GM18951 (cell line): ENCODE results near the gene RAPSN.

ENCODE experiments used
- POLR2A ChIP-seq: IDR thresholded peaks from 4 replicates; pipeline ENCODE4 v1.6.1; 2011; ENCODE audit warnings: mild to moderate bottlenecking; ENCODE audit not compliant: insufficient read length, insufficient read depth; ENCODE audit errors: extremely low read depth
- in situ Hi-C: fragments of 300-500 bp; cut with MboI; formaldehyde crosslinking; loops from one replicate; pipeline ENCODE4 v1.12.0; 2022; ENCODE audit warnings: low sequenced_read_pairs, mixed read lengths, inconsistent platforms; ENCODE audit not compliant: unreplicated experiment

RAPSN gene

DNA sequence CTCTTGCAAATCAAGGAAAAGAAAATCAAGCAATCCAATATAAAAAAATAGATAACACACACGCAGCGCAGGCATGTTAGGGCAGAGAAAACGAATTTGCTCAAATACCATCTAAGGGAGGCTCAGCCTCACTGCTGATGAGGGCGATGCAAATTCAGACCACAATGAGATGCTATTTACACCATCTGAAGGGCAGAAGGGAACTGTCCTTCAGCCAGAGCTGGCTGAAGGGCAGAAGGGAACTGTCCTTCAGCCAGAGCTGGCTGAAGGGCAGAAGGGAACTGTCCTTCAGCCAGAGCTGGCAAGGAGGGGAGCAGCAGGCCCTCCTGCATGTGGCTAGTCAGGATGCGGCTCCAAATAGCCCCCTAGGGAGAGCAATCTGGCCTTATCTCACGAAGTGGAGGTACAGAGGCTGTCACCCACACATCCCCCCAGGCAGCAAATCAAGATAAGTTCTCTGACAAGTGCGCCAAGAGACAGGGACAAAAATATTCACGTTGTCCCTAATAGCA, 48.1 kb downstream of the RAPSN start:
- TF ChIP-seq POLR2A, result peak; percentile 40
- in situ Hi-C loops, result no loop called here

DNA sequence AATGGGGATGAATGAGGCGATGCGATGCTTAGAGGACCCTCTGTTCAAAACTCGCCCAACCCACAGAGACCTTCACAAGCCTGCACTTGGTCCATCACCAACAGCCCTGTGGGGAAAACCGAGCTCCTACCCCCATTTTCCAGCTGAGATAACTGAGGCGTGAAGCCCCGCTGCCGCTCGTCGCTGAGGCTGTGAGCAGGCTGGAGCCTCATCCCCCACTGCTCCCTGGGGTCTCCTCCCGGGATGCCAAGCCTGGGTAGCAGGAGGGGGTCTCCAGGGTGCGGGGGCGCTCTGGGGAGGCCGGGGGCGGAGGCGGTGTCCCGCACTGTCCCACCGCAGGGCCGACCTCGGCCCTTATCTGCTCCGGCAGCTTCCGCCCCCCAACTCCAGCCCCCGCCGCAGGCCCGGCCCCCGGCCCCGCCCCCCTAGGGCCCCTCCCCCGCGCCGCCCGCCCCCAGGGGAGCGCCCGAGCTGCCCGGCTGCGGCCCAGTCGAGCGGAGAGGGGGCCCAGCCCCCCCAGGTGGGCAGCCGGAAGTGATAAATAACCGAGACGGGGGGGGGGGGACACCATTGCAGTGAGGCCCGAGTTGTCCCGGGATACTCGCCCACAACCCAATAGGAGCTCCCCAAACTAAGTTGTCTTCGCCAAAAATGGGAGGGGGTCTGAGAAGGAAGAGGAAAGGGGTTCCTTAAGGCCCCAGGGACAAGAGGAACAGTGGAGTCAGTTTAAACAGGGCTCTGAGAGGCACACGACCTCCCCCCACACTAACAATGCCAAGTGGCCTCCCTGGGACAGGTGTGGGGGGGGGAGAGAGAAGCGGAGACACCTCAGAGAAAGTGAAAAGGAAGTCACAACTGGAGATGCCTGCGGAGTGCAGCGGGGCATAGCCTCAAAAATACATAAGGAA, 48.8 kb downstream of the RAPSN start:
- in situ Hi-C loops, result no loop called here
- TF ChIP-seq POLR2A, result peak; percentile 61

DNA sequence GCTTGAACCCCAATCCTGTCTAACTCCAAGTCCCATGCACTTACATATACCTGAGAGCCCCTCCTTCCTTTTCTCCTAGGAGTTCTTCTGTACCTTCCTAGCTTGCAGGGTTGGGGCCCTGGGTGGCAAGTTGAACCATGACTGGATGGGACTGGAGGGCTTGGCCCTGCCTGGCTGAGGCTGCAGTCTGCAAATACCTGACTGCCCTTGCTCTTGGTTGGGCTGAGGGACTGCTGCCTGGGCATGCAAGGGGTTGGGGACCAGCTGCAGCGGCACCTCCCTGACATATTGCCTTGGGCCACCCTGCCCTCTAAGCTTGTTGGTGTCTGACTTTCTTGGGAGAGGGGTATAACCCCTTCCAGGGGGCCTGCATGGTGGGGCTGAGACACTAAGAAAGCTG, 50.4 kb downstream of the RAPSN start:
- in situ Hi-C loops, result no loop called here
- TF ChIP-seq POLR2A, result no peak

DNA sequence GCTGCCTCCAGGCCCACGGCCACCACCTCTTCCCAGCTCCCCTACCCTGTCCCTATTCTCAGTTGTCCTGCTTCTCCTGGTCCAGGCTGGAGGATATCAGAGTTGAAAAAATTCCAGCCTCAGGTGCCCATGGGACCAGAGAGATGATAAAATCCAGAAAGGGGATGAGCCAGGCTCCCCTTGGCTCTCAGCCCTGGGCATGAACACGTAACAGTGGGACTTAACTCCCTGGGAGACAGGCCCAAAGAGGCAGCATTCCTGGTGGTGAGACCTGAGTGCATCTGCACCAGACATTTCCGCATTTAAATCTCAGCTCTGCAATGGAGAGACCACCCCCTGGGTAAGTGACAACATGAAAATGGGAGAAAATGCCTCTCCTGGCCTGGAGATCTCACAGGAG, 50.9 kb downstream of the RAPSN start:
- in situ Hi-C loops, result no loop called here

DNA sequence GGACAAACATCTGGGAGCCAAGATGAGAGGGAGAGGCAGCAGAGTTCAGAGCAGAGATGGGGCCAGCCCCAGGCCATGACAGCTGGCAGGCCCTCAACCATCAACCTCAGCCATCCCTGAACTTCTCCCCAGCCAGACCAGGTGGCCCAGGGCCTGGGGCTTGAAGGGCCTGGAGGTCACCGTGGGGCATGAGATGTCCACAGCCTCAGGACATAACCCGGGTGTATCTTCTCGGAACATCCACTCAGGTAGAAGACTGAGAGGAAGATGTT, 53.0 kb downstream of the RAPSN start:
- TF ChIP-seq POLR2A, result no peak

More for the DNA sequence above, 50.9 kb downstream of the RAPSN start:
- TF ChIP-seq POLR2A, result no peak

DNA sequence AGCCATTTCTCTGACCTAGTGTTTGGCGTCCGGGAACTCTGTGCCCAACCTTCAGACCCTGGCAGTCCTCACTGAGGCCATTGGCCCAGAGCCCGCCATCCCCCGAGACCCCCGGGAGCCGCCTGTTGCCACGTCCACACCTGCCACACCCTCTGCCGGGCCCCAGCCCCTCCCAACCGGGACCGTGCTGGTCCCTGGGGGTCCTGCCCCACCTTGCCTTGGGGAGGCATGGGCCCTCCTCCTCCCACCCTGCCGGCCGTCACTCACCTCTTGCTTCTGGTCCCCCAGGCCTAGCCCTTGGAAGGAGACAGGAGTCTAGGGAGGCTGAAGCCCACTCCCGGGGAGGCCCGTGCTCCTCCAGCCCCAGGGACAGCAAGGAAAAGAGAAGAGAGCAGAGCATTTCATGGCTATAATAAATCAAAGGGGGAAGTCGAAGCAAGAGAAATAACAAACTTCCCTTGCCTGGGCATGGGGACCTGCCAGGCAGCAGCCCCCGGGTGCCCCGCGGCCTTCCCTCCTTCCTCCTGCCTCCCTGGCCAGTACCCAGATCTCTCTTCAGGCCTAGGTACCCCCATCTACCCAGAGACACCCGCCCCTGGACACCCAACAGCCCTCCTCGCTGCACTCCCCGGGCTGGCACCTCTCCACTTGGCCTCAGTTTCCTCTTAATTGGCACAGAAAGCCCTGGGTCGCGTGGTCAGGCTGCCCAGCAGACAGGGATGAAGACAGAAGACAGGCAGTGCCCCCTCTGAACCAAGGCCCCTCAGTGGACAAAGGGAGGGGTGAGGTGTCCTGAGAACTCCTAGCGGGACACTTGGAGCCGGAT, 53.5 kb downstream of the RAPSN start:
- in situ Hi-C loops, result no loop called here
- no peak for TF ChIP-seq POLR2A

More for the DNA sequence above, 53.0 kb downstream of the RAPSN start:
- in situ Hi-C loops, result no loop called here

DNA sequence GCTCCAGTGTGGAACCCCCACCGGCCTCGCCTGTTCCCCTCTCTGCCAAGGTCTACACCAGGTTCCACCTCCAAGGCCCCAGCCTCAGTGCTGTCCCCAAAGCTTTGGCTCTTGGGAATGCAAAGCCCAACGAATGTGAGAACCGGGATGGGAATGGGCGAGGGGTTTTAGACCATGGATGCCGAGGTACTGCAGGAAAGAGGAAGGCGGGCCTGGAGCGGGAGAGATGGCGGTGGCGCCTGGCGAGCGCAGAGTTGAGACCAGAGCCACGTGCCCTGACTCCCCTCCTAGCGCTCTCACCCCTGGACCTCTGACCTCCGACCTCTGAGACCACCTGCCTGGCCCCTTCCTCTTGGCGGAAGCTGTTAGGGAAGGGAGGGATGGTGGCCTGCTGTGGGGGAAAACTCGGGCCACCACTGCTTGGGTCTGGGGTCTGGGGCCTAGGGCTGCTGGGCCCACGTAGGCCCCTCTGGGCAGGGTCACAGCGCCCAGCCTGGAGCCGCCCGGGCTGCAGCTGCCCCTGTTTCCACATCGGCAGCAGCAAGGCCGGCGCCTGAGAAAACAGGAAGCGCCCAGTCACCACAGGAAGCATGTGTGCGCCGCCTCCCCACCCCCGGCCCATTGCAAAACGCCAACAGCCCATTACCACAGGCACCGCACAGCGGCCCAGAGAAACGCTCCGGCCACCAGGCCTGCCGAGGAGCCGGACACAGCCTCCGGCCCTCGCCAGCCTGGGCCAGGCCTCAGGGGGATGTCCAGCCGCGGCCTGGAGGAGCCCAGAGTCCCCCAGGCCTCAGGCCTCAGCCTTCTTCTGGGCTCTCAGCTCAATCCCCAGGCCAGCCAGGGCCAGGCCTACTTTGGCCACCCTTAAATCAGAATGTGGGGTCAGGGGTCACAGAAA, 54.4 kb downstream of the RAPSN start:
- peak; percentile 73 for TF ChIP-seq POLR2A

DNA sequence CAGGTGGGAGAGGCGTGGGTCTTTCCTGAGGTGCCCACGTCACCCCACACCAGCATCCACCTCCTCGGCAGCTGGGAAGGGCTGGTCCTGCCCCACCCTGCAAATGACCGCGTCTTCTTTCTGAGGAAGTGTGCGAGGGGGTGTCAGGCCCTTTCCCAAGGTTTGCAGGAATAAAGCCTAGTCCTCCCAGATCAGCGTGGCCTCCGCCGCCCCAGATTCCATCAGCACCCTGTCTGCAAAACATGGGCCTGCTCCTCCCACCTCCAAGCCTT, 55.0 kb downstream of the RAPSN start:
- in situ Hi-C loops, result no loop called here
- no peak for TF ChIP-seq POLR2A

More for the DNA sequence above, 54.4 kb downstream of the RAPSN start:
- in situ Hi-C loops, result no loop called here

DNA sequence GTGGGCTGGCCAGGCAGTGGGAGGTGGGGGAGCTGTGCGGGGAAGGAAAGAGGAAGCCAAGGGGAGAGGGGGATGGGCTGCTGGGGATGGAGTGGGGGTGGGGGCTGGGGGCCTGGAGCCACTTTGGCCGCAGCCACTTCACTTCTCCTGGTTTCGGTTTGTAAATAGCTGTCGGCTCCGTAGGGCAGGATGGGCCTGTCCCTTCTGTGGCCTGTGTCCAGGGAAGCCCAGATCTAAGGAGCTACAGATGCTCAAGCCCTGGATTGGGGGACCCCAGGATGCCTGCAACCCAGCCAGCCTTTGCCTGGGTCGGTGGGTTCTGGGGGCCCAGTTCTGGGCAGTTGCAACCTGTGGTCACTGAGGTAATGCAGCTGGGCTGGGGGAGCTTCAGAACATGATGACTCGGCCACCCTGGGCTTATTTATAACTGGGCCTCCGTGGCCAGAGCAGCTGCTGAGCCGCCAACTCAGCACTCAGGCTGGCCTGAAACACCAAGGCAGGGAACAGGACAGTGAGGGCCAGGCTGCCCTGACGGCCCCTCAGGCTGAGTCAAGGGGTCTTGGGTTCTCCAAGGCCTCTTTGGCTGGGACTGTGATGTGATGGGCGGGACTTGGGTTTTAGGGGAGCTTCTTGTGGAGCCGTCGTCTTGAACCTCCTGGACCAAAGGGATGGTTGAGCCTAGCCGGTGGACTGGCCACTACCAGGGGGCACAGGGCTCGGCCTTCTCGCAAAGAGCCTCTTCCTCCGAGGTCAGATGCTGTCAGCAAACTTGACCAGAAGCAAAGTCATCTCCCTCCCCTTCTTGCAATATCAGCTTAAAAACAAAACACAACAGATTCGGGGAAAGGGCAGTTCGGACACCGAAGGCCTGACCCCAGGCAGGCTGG, 55.5 kb downstream of the RAPSN start:
- in situ Hi-C loops, result no loop called here
- TF ChIP-seq POLR2A, result no peak

DNA sequence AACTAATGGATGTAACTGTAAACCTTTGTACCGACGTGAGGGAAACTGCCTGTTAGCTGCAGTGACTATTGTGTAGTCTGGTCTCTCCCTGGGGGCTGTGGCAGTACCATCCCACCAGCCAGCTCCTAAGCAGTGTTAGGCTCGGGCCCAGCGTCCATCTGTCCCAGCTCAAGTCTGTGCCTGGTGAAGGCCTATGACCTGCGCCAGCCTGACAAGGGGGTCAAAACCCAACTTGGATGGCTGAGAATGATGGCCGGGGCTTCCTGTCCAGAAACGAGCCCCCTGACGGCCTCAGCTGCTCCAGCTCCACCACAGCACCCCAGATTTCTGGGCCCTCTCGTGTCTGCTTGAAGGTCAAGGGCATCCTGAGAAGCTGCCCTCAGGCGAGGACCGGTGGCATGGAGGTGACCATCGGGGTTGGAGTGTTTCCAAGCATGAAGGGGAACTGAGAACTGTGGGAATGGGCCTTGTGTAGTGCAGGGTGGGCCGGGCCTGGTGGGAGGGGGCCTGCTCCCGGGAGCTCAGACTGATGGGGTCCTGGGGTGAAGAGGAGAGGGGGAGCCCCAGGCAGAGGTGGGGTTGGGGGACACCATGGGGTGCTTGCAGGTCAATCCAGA, 56.3 kb downstream of the RAPSN start:
- in situ Hi-C loops, result no loop called here
- TF ChIP-seq POLR2A, result no peak

DNA sequence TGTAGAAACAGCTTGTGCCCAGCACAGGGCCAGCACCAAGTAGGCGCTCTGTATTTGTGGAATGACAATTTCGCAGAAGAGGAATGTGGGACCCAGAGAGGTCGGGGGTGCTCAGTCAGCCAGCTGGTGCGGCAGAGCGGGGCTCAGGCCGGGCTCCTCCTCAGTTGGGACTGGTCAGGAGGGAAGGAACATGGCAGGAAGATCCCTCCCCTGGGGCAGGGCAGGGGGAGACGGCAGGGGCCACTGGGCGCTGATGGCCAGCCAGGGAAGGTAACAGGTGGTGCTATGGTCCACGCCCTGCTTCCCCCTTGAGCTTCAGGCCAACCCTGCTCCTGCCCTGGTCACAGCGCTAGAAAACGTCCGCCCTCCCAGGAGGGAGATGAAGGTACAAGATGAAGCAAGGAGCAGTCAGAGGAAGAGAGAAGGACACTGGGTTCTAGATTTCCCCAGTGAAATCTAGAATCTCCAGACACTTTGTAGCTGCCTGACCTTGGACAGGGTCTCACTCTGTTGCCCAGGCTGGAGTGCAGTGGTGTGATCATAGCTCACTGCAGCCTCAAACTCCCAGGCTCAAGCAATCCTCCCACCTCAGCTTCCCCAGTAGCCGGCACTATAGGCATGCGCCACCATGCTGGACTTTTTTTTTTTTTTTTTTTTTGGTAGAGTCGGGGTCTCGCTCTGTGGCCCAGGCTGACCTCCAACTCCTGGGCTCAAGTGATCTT, 57.1 kb downstream of the RAPSN start:
- in situ Hi-C loops, result no loop called here
- no peak for TF ChIP-seq POLR2A
